ENCODE results near the gene ENTREP3. TPM values are rescaled to one million over a fixed set of nuclear protein-coding genes. Genes with fewer than 3 reads are reported as not detected.

Gene ENTREP3
- total RNA-seq, 1 donor from 2014 or later = 51.1 TPM

- H3K4me3 ChIP-seq (ENCODE audit: insufficient read depth, low read depth, low read length) = peak overlapping the region; percentile 56
- Mint-ChIP-seq H3K4me3 (ENCODE audit: unreplicated experiment) (peak overlapping the region; percentile 87), H3K27me3 (ENCODE audit: low read depth, unreplicated experiment) (no peaks in the 10 kb centered on the region), H3K9me3 (ENCODE audit: unreplicated experiment) (no peaks in the 10 kb centered on the region), H3K36me3 (ENCODE audit: low read depth, unreplicated experiment) (peaks cover 13% of the 10 kb centered on the region), H3K4me1 (ENCODE audit: low read depth, unreplicated experiment) (peaks cover 12% of the 10 kb centered on the region), H3K27ac (ENCODE audit: unreplicated experiment) (peak overlapping the region; percentile 100)
- no peaks in the 10 kb centered on the region for H3K36me3 ChIP-seq (ENCODE audit: insufficient read depth, low read length)
- peaks cover 21% of the 10 kb centered on the region for H3K79me2 ChIP-seq (ENCODE audit: insufficient read depth, low read length)
- no peaks in the 10 kb centered on the region for H3K27me3 ChIP-seq (ENCODE audit: insufficient read depth, low read length)
- peaks cover 20% of the 10 kb centered on the region for H3K4me1 ChIP-seq (ENCODE audit: insufficient read depth, low read length)
- FAIRE-seq (no peak), DNase-seq (ENCODE audit: low read depth) (peak; percentile 59)
- peak overlapping the region; percentile 55 for H2AFZ ChIP-seq (ENCODE audit: low read depth, low read length)
- peak overlapping the region; percentile 73 for H3K27ac ChIP-seq (ENCODE audit: low read depth, low read length)
- peaks cover 20% of the 10 kb centered on the region for H4K20me1 ChIP-seq (ENCODE audit: insufficient read depth, low read length)
- peak; percentile 89 for TF ChIP-seq CTCF (IDR thresholded peaks at IDR 0.05; ENCODE audit: insufficient read depth, low read depth, low read length)
- TF ChIP-seq EZH2 (IDR thresholded peaks at IDR 0.05; ENCODE audit: insufficient read depth, low read length) = no peak
- no peaks in the 10 kb centered on the region for H3K9me3 ChIP-seq (ENCODE audit: insufficient read depth, low read depth, low read length)
- peak overlapping the region; percentile 100 for H3K9ac ChIP-seq (ENCODE audit: low read length)
- H3K4me2 ChIP-seq (ENCODE audit: low read length) = peak overlapping the region; percentile 96
Measured at GRCh38 chr1:155206891-155207805, 48.1 kb downstream of the ENTREP3 start.

- Histone ChIP-seq H3K4me3 (ENCODE audit: insufficient read depth, low read depth, low read length) (no peak overlapping the region), H3K4me1 (ENCODE audit: insufficient read depth, low read length) (peaks cover 20% of the 10 kb centered on the region), H3K27ac (ENCODE audit: low read depth, low read length) (no peak overlapping the region), H2AFZ (ENCODE audit: low read depth, low read length) (no peak overlapping the region), H3K27me3 (ENCODE audit: insufficient read depth, low read length) (no peaks in the 10 kb centered on the region), H3K36me3 (ENCODE audit: insufficient read depth, low read length) (no peaks in the 10 kb centered on the region), H4K20me1 (ENCODE audit: insufficient read depth, low read length) (peaks cover 28% of the 10 kb centered on the region), H3K79me2 (ENCODE audit: insufficient read depth, low read length) (peaks cover 21% of the 10 kb centered on the region), H3K9me3 (ENCODE audit: insufficient read depth, low read depth, low read length) (no peaks in the 10 kb centered on the region), H3K4me2 (ENCODE audit: low read length) (peak overlapping the region; percentile 96), H3K9ac (ENCODE audit: low read length) (no peak overlapping the region)
- no peak overlapping the region for H3K27ac Mint-ChIP-seq (ENCODE audit: unreplicated experiment)
- no peaks in the 10 kb centered on the region for H3K9me3 Mint-ChIP-seq (ENCODE audit: unreplicated experiment)
- peaks cover 18% of the 10 kb centered on the region for H3K36me3 Mint-ChIP-seq (ENCODE audit: low read depth, unreplicated experiment)
- H3K27me3 Mint-ChIP-seq (ENCODE audit: low read depth, unreplicated experiment) = no peaks in the 10 kb centered on the region
- TF ChIP-seq EZH2 (IDR thresholded peaks at IDR 0.05; ENCODE audit: insufficient read depth, low read length) (no peak), CTCF (IDR thresholded peaks at IDR 0.05; ENCODE audit: insufficient read depth, low read depth, low read length) (no peak)
- H3K4me1 Mint-ChIP-seq (ENCODE audit: low read depth, unreplicated experiment) = peaks cover 12% of the 10 kb centered on the region
- H3K4me3 Mint-ChIP-seq (ENCODE audit: unreplicated experiment) = peak overlapping the region; percentile 71
- FAIRE-seq = no peak
- no peak for DNase-seq (ENCODE audit: low read depth)
Measured at GRCh38 chr1:155205969-155206593, 49.2 kb downstream of the ENTREP3 start.

Data from astrocyte (in vitro differentiated cells and primary cell).